Measurements from ENCODE around the gene HSPBP1. TPM values are rescaled to one million over a fixed set of nuclear protein-coding genes. Genes with fewer than 3 reads are reported as not detected.

HSPBP1 gene
- total RNA-seq, 1 experiment from 2014 or later = 65.2 TPM

DNA sequence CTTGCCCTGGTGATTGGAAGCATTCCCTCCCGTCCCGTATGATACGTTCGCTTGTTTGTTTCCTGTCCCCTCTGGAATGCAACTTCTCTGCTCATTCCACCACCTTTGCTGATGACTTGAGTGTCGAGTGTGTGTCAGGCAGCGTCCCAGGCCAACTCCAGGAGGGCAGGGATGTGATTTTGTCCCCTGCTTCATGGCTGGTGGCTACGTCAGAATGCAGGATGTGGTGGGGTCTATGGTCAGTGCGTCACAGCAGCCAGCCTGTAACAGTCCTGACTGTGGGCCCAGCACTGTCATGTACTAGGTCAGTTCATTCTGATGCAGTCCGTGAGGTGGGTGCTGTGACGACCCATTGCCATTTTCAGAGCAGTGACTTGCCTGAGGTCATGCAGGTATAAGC, 20.1 kb upstream of the HSPBP1 start (continued):
- TF ChIP-seq, protein P1, sequence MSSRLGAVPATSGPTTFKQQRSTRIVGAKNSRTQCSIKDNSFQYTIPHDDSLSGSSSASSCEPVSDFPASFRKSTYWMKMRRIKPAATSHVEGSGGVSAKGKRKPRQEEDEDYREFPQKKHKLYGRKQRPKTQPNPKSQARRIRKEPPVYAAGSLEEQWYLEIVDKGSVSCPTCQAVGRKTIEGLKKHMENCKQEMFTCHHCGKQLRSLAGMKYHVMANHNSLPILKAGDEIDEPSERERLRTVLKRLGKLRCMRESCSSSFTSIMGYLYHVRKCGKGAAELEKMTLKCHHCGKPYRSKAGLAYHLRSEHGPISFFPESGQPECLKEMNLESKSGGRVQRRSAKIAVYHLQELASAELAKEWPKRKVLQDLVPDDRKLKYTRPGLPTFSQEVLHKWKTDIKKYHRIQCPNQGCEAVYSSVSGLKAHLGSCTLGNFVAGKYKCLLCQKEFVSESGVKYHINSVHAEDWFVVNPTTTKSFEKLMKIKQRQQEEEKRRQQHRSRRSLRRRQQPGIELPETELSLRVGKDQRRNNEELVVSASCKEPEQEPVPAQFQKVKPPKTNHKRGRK (CRISPR knock-in tag; IDR thresholded peaks at IDR 0.05; ENCODE audit: borderline replicate concordance) = no peak
- TF ChIP-seq SOX15 (CRISPR knock-in tag; IDR thresholded peaks at IDR 0.05) (no peak), GABPB1 (CRISPR knock-in tag; IDR thresholded peaks at IDR 0.05) (no peak), ZNF396 (CRISPR knock-in tag; IDR thresholded peaks at IDR 0.05; ENCODE audit: borderline replicate concordance) (no peak)
- TF ChIP-seq, protein P2, sequence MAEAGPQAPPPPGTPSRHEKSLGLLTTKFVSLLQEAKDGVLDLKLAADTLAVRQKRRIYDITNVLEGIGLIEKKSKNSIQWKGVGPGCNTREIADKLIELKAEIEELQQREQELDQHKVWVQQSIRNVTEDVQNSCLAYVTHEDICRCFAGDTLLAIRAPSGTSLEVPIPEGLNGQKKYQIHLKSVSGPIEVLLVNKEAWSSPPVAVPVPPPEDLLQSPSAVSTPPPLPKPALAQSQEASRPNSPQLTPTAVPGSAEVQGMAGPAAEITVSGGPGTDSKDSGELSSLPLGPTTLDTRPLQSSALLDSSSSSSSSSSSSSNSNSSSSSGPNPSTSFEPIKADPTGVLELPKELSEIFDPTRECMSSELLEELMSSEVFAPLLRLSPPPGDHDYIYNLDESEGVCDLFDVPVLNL (CRISPR knock-in tag; IDR thresholded peaks at IDR 0.05; ENCODE audit: borderline replicate concordance, low read depth) = no peak
- TF ChIP-seq, protein P3, sequence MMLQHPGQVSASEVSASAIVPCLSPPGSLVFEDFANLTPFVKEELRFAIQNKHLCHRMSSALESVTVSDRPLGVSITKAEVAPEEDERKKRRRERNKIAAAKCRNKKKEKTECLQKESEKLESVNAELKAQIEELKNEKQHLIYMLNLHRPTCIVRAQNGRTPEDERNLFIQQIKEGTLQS (CRISPR knock-in tag; conservative IDR thresholded peaks at IDR 0.05) = no peak
- TF ChIP-seq, protein P4, sequence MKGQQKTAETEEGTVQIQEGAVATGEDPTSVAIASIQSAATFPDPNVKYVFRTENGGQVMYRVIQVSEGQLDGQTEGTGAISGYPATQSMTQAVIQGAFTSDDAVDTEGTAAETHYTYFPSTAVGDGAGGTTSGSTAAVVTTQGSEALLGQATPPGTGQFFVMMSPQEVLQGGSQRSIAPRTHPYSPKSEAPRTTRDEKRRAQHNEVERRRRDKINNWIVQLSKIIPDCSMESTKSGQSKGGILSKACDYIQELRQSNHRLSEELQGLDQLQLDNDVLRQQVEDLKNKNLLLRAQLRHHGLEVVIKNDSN (CRISPR knock-in tag; IDR thresholded peaks at IDR 0.05) = no peak
- TF ChIP-seq, protein P5, sequence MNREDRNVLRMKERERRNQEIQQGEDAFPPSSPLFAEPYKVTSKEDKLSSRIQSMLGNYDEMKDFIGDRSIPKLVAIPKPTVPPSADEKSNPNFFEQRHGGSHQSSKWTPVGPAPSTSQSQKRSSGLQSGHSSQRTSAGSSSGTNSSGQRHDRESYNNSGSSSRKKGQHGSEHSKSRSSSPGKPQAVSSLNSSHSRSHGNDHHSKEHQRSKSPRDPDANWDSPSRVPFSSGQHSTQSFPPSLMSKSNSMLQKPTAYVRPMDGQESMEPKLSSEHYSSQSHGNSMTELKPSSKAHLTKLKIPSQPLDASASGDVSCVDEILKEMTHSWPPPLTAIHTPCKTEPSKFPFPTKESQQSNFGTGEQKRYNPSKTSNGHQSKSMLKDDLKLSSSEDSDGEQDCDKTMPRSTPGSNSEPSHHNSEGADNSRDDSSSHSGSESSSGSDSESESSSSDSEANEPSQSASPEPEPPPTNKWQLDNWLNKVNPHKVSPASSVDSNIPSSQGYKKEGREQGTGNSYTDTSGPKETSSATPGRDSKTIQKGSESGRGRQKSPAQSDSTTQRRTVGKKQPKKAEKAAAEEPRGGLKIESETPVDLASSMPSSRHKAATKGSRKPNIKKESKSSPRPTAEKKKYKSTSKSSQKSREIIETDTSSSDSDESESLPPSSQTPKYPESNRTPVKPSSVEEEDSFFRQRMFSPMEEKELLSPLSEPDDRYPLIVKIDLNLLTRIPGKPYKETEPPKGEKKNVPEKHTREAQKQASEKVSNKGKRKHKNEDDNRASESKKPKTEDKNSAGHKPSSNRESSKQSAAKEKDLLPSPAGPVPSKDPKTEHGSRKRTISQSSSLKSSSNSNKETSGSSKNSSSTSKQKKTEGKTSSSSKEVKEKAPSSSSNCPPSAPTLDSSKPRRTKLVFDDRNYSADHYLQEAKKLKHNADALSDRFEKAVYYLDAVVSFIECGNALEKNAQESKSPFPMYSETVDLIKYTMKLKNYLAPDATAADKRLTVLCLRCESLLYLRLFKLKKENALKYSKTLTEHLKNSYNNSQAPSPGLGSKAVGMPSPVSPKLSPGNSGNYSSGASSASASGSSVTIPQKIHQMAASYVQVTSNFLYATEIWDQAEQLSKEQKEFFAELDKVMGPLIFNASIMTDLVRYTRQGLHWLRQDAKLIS (CRISPR knock-in tag; IDR thresholded peaks at IDR 0.05; ENCODE audit: borderline replicate concordance) = no peak
- TF ChIP-seq, protein P6, sequence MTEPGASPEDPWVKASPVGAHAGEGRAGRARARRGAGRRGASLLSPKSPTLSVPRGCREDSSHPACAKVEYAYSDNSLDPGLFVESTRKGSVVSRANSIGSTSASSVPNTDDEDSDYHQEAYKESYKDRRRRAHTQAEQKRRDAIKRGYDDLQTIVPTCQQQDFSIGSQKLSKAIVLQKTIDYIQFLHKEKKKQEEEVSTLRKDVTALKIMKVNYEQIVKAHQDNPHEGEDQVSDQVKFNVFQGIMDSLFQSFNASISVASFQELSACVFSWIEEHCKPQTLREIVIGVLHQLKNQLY (CRISPR knock-in tag; IDR thresholded peaks at IDR 0.05) = no peak

DNA sequence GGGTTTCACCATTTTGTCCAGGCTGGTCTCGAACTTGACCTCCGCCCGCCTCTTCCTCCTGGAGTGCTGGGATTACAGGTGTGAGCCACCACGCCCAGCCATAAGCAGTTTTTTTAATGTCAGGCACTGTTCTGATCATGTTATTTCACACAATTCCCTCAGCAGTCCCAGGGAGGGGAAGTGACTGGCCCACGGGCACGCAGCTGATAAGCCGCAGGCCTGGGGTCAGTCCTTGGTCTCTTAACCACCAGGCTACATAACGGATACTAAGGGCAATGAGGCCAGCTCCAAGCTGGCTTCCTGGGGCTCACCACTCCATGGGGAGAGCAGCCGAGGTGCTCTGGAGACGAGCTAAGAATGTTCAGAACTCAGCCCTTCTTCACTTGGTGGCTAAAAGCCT, 17.4 kb upstream of the HSPBP1 start:
- DNase-seq (ENCODE audit: low spot score) (no peak), ATAC-seq (no peak)
- H3K27ac Mint-ChIP-seq = no peak overlapping the region
- no peak overlapping the region for H3K4me3 Mint-ChIP-seq
- H3K9me3 Mint-ChIP-seq = no peaks in the 10 kb centered on the region
- H3K4me1 Mint-ChIP-seq = peaks cover 19% of the 10 kb centered on the region
- no peaks in the 10 kb centered on the region for H3K27me3 Mint-ChIP-seq (ENCODE audit: low read depth)
- peaks cover 29% of the 10 kb centered on the region for H3K36me3 Mint-ChIP-seq
- POLR2A ChIA-PET = interaction anchor here (0.6 kb wide), 1 partner anchor 143 kb away, joined by 3 read pairs; no protein-coding TSS in a partner anchor
- TF ChIP-seq, protein P7, sequence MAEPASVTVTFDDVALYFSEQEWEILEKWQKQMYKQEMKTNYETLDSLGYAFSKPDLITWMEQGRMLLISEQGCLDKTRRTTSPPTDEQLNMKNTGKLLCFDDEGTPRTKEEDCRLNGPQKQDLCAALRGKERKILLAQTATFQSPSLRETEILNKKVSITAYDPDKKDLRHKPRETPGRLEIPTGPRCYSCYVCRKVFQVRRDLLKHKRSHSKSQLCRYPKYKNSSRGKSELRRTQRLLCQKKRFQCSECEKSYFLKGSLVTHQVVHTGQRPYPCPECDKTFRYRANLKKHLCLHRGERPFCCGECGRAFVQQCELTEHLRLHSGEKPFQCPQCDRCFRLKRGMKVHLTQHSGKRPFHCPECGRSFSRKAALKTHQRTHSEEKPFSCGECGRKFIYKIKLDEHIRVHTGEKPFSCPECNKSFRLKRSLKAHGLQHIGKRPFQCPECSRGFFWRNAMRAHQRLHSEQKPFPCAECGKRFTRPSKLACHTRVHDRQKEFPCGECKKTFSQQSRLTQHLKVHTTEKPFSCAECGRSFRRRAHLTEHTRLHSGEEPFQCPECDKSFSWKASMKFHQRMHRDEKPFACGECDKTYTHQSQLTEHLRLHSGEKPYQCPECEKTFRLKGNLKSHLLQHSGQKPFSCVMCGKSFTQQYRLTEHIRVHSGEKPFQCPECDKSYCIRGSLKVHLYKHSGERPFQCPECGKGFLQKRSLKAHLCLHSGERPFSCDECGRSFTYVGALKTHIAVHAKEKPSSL (CRISPR knock-in tag; conservative IDR thresholded peaks at IDR 0.05) = no peak
- no peak for TF ChIP-seq IRF2 (CRISPR knock-in tag; IDR thresholded peaks at IDR 0.05; ENCODE audit: borderline replicate concordance, low read depth)
- TF ChIP-seq TP53 (CRISPR knock-in tag; IDR thresholded peaks at IDR 0.05) = no peak
- TF ChIP-seq ZNF423 (CRISPR knock-in tag; IDR thresholded peaks at IDR 0.05) = no peak
- TF ChIP-seq, protein P1 (CRISPR knock-in tag; IDR thresholded peaks at IDR 0.05; ENCODE audit: borderline replicate concordance) = no peak
- TF ChIP-seq, protein P6 (CRISPR knock-in tag; IDR thresholded peaks at IDR 0.05) = no peak
- TF ChIP-seq SMAD4 (CRISPR knock-in tag; IDR thresholded peaks at IDR 0.05) = no peak
- no peak for TF ChIP-seq ZNF416 (CRISPR knock-in tag; IDR thresholded peaks at IDR 0.05)
- CTCF ChIA-PET = interaction anchor here (0.7 kb wide), 1 partner anchor 416 kb away, joined by 3 read pairs; no protein-coding TSS in a partner anchor
